Testis (tissue), 3 donors: Measurements from ENCODE around the gene ENPP5. TPM values are rescaled to one million over a fixed set of nuclear protein-coding genes. Genes with fewer than 3 reads are reported as not detected.

ENCODE experiments used
- DNase-seq: peaks from one replicate; pipeline ENCODE4 v3.0.0-alpha.2; 2019
- H3K27ac ChIP-seq, 2 donors: fragments of 200-600 bp; sonication (generic); one replicate each; pipeline ENCODE4 v1.5.1; 2019
- H3K27me3 ChIP-seq: fragments of 200-600 bp; sonication (generic); one replicate; pipeline ENCODE4 v1.5.1; 2019
- H3K36me3 ChIP-seq: fragments of 200-600 bp; sonication (generic); one replicate; pipeline ENCODE4 v1.5.1; 2017; ENCODE audit warnings: low read depth; ENCODE audit errors: missing control alignments
- H3K4me1 ChIP-seq: fragments of 200-600 bp; sonication (generic); one replicate; pipeline ENCODE4 v1.5.1; 2019
- H3K4me3 ChIP-seq, 2 donors: fragments of 200-600 bp; sonication (generic); one replicate each; pipeline ENCODE4 v1.5.1; 2017 to 2019
- H3K9me3 ChIP-seq: fragments of 200-600 bp; sonication (generic); one replicate; pipeline ENCODE4 v1.5.1; 2017
- POLR2A ChIP-seq: fragments of 450-650 bp; IDR thresholded peaks from one replicate; pipeline ENCODE4 v1.6.1; 2017; ENCODE audit warnings: antibody characterized with exemption, mild to moderate bottlenecking, moderate library complexity
- WGBS, 2 donors: methylation state at CpG; one replicate each; pipeline ENCODE4 v1.1.5; 2018; 5-methylcytosine and 5-hydroxymethylcytosine counted together
- intact Hi-C: fragments of 100-400 bp; cut with DNase I; formaldehyde crosslinking; loops from one replicate; pipeline ENCODE4 v1.15.1; 2023; ENCODE audit warnings: low total_unique reads
- polyA plus RNA-seq: library from polyadenylated mRNA; stranded (reverse); fragments of 350-450 nt; fragmentation: Illumina TruSeq; extraction: RNeasy Lipid Tissue Mini Kit (QIAGEN cat#74804); gene quantifications from one replicate; pipeline ENCODE4 v1.2.3, GENCODE V29; 2014; ENCODE audit warnings: low read depth, low replicate concordance; ENCODE audit not compliant: insufficient read depth
- total RNA-seq, 2 donors: library from RNA; depleted of rRNA; stranded (reverse); fragments of >200 nt; gene quantifications; one replicate each; pipeline ENCODE4 v1.2.3, GENCODE V29; 2016
- TF ChIP-seq, protein P1 (sequence below), 3 experiments: fragments of 450-650 bp in 2 of 3; fragments of 200-600 bp in 1 of 3; sonication (generic) in 1 of 3; IDR thresholded peaks; one replicate each; pipeline ENCODE4 v1.5.1; 2016 to 2019; ENCODE audit warnings: antibody characterized with exemption in 3 of 3, mild to moderate bottlenecking in 2 of 3, moderate library complexity in 1 of 3

ENPP5 gene
- total and polyA plus RNA-seq, 3 donors from 2014 or later = 72.4 to 122 (median 114) TPM

DNA sequence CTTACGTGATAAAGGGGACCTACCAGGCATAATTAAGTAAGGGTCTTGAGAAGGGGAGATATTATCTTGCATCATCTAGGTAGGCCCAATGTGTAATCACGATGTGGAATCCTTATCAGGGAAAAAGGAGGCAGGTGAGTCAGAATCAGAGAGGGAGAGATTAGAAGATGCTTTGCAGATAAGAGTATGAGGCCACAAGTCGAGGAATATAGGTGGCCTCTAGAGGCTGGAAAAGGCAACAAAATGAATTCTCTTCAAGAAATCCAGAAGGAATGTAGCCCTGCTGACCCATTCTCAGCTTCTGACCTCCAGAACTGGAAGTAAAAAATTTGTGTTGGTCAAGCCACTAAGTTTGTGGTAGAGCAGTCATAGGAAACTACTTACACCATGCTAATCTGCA lies 51.9 kb downstream of the ENPP5 start:
- Histone ChIP-seq H3K36me3 (no peaks in the 10 kb centered on the region), H3K4me3 (no peak overlapping the region), H3K27me3 (no peaks in the 10 kb centered on the region), H3K4me1 (no peaks in the 10 kb centered on the region), H3K27ac (no peak overlapping the region), H3K9me3 (no peaks in the 10 kb centered on the region)
- no peak for TF ChIP-seq POLR2A
- TF ChIP-seq, protein P1, sequence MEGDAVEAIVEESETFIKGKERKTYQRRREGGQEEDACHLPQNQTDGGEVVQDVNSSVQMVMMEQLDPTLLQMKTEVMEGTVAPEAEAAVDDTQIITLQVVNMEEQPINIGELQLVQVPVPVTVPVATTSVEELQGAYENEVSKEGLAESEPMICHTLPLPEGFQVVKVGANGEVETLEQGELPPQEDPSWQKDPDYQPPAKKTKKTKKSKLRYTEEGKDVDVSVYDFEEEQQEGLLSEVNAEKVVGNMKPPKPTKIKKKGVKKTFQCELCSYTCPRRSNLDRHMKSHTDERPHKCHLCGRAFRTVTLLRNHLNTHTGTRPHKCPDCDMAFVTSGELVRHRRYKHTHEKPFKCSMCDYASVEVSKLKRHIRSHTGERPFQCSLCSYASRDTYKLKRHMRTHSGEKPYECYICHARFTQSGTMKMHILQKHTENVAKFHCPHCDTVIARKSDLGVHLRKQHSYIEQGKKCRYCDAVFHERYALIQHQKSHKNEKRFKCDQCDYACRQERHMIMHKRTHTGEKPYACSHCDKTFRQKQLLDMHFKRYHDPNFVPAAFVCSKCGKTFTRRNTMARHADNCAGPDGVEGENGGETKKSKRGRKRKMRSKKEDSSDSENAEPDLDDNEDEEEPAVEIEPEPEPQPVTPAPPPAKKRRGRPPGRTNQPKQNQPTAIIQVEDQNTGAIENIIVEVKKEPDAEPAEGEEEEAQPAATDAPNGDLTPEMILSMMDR (IDR thresholded peaks at IDR 0.05) = no peak
- intact Hi-C loops = no loop called here
- WGBS, 2 donors = 88 to 94% methylated on average over 3 of the region's 3 CpGs
- DNase-seq = no peak

DNA sequence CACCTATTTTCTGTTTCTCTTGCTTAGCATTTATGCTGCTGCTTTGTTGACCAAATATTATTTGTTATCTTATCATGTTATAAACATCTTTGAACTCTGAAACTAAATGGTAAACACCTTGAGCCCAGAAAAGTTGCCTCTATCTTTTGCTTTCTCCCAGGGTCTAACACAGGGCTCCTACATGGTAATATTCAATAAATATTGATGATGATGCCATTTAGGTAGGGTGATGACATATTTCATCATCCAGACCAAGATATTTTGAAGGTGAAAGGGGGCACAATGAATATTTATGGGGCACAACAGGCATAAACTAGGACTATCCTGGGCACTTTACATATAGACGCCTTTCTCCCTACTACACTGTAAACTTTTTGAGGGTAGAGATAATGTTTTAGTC lies 52.6 kb downstream of the ENPP5 start:
- DNase-seq = no peak
- H3K27ac ChIP-seq = no peak overlapping the region
- intact Hi-C loops = no loop called here
- no peak overlapping the region for H3K4me3 ChIP-seq
- no peaks in the 10 kb centered on the region for H3K9me3 ChIP-seq
- no peaks in the 10 kb centered on the region for H3K27me3 ChIP-seq
- 84 to 90% methylated on average over 1 of the region's 1 CpG for WGBS, 2 donors
- TF ChIP-seq, protein P1 (IDR thresholded peaks at IDR 0.05) = no peak
- no peak for TF ChIP-seq POLR2A
- no peaks in the 10 kb centered on the region for H3K4me1 ChIP-seq
- H3K36me3 ChIP-seq = no peaks in the 10 kb centered on the region

DNA sequence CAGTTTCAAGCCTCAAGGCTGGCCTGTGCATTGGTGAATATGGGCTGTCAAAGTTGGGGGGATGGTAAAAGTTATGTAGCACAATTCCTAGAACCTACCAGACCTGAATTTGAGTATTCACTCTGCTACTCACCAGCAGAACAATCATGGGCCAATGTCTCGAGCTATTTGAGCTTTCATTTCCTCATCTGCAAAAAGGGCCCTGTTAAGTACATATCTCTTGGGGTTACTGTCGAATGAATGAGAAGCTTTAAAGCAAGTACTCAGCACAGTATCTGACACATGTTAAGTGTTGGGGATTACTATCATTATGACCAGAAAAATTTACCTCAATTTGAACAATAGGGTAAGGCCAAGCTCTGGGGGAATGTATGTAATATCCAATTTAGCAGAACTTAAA lies 54.5 kb downstream of the ENPP5 start:
- Histone ChIP-seq H3K27me3 (no peaks in the 10 kb centered on the region), H3K36me3 (no peaks in the 10 kb centered on the region), H3K4me1 (no peaks in the 10 kb centered on the region), H3K27ac (no peak overlapping the region), H3K9me3 (no peaks in the 10 kb centered on the region), H3K4me3 (no peak overlapping the region)
- intact Hi-C loops = no loop called here
- DNase-seq = no peak
- no peak for TF ChIP-seq POLR2A
- TF ChIP-seq, protein P1 (IDR thresholded peaks at IDR 0.05) = no peak
- WGBS, 2 donors = 87 to 100% methylated on average over 2 of the region's 2 CpGs

DNA sequence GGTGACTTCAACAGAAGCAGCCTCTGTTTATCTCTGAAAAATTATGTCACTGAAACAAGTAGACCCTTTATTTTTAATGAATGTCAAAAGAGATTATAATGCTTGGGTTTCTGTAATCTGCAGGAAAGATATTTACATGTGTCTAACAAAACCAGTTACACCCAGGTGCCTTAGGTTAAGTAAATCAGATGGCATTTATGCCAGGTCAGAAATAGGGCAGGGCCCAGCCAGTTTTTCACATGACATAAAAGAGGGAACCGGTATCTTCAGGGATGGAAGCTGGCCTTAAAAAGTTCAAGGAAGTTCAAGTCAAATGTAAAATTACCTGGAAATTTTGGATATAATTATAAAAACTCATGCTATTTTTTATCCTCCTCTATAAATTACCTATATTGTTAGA lies 55.1 kb downstream of the ENPP5 start:
- Histone ChIP-seq H3K27ac (no peak overlapping the region), H3K27me3 (no peaks in the 10 kb centered on the region), H3K4me3 (no peak overlapping the region), H3K4me1 (no peaks in the 10 kb centered on the region), H3K36me3 (no peaks in the 10 kb centered on the region), H3K9me3 (no peaks in the 10 kb centered on the region)
- no peak for DNase-seq
- intact Hi-C loops = no loop called here
- TF ChIP-seq POLR2A = no peak
- TF ChIP-seq, protein P1 (IDR thresholded peaks at IDR 0.05) = no peak
- 94 to 96% methylated on average over 1 of the region's 1 CpG for WGBS, 2 donors

DNA sequence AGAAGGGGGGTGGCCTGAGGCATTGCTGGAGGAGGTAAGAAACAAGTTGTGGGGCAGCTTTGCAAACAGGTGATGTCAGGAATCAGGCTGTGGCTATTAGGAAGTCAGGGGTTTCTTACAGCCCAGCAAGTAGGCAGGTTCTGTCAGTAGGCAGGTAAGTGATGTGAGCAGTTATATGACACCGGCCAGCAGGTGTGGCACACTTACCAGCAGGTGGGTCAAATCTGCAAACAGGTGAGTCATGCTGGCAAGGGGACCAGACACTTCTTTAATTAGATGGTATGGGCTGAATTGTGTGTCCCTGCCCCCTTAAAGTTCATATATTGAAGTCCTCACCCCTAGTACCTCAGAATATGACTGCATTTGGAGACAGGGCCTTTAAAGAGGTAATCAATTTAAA lies 57.4 kb downstream of the ENPP5 start:
- Histone ChIP-seq H3K4me1 (no peaks in the 10 kb centered on the region), H3K9me3 (no peaks in the 10 kb centered on the region), H3K4me3 (no peak overlapping the region), H3K36me3 (no peaks in the 10 kb centered on the region), H3K27ac (no peak overlapping the region), H3K27me3 (no peaks in the 10 kb centered on the region)
- no peak for TF ChIP-seq POLR2A
- TF ChIP-seq, protein P1 (IDR thresholded peaks at IDR 0.05) = no peak
- no peak for DNase-seq
- intact Hi-C loops = no loop called here
- WGBS, 2 donors = 84 to 92% methylated on average over 1 of the region's 1 CpG
